ENCODE measurements around the gene SNRPA1.

SNRPA1 gene

DNA sequence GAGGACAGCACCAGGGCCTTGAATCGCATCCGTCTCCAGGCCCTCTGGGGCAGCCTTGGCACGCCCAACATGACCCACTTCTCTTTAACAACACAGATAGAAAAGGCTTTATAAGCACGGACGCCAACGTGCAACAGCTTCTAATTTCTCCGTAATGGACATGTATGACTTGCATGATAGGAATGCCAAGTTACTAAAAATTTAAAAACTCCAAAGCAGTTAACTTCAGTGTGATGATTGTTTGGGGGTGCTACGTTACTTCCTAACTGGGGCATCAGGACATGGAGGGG, 30.9 kb upstream of the SNRPA1 start:
- Histone ChIP-seq H3K27me3 (ENCODE audit: control insufficient read depth, insufficient read depth, low read length) (no peaks in the 10 kb centered on the region), H3K4me3 (ENCODE audit: low read length) (no peak overlapping the region), H3K9me3 (ENCODE audit: control insufficient read depth, low read length) (no peaks in the 10 kb centered on the region), H3K9ac (ENCODE audit: low read length) (no peak overlapping the region), H3K36me3 (ENCODE audit: control insufficient read depth, insufficient read depth, low read length) (no peaks in the 10 kb centered on the region), H3K4me1 (ENCODE audit: control insufficient read depth, insufficient read depth, low read length) (peaks cover 16% of the 10 kb centered on the region)

DNA sequence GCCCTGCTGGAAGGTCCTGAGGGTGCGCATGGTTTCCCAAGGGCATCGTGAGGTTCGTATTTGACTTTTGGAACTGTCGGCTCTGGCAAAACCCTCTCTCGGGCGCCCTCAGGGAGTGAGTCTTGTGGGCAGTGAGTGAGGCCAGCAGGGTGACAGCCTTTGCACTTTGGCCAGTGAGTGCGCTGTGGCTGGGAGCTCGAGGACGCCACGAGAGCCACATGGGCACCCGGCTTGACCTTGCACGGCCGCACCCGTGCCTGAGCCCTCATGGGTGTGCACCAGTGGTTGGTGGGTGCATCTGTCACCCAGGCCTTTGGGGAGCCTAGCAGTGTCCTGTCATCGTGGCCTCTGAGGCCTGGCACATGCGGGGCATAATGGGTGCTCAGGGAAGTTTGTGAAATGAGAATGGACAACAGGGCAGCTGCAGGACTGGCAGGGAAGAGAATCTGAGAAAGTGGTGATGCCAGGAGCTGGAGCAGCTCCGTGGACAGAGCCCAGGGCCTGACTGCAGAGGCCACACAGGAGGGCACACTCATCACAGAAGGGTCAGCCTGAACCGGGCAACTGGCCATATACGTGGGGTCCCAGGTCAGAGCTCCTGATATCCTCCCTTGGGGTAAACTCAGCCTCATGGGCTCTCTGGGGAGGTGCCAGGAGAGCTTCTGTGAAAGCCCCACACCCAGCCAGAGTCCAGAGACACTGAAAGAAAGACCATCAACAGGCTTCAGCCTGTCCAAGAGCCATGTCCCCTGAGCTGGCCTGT, 30.4 kb upstream of the SNRPA1 start:
- H3K36me3 ChIP-seq (ENCODE audit: control insufficient read depth, insufficient read depth, low read length), result no peaks in the 10 kb centered on the region
- no peak overlapping the region for H3K9ac ChIP-seq (ENCODE audit: low read length)
- no peaks in the 10 kb centered on the region for H3K27me3 ChIP-seq (ENCODE audit: control insufficient read depth, insufficient read depth, low read length)
- H3K4me3 ChIP-seq (ENCODE audit: low read length), result no peak overlapping the region
- peaks cover 16% of the 10 kb centered on the region for H3K4me1 ChIP-seq (ENCODE audit: control insufficient read depth, insufficient read depth, low read length)
- no peaks in the 10 kb centered on the region for H3K9me3 ChIP-seq (ENCODE audit: control insufficient read depth, low read length)

- Histone ChIP-seq H3K4me1 (ENCODE audit: control insufficient read depth, insufficient read depth, low read length) (peaks cover 16% of the 10 kb centered on the region), H3K9ac (ENCODE audit: low read length) (no peak overlapping the region), H3K4me3 (ENCODE audit: low read length) (no peak overlapping the region), H3K27me3 (ENCODE audit: control insufficient read depth, insufficient read depth, low read length) (no peaks in the 10 kb centered on the region), H3K9me3 (ENCODE audit: control insufficient read depth, low read length) (no peaks in the 10 kb centered on the region), H3K36me3 (ENCODE audit: control insufficient read depth, insufficient read depth, low read length) (no peaks in the 10 kb centered on the region)
Observed at GRCh38 chr15:101324524-101325177, 29.6 kb upstream of the SNRPA1 start.

DNA sequence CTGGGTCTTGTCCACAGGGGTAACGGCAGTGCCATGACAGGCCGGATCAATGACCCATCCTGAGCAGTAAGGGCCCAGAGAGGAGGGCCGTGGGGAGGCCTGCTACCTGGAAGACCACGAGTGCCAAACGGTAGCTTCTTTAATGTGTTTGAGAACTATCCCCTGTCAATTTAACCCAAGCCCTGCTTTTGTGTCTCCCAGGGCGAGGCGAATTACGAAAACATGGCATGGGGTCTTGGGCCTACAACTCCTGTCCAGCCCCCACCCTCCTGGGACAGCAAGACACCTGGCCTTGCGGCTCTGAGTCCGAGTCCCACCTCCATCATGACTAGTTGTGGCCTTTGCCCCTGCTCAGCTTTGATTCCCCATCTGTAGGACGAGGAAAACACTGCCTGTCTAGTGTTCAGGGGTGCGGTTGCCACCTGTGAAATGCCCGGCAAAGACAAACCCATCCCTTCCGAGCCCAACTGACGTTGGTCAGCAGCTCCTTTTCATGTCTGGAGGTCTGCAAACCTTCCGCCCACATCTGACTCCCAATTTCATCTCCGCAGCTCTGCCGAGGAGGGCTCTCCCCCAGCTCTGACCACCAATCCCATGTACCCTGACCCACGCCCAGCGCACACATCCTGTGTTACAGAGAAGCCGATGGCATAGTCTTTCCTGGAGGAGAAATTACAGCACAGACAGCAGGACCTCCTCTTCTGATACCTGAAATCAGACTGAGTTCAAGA, 28.9 kb upstream of the SNRPA1 start:
- H3K4me1 ChIP-seq (ENCODE audit: control insufficient read depth, insufficient read depth, low read length), result peaks cover 16% of the 10 kb centered on the region
- H3K9me3 ChIP-seq (ENCODE audit: control insufficient read depth, low read length), result no peaks in the 10 kb centered on the region
- H3K4me3 ChIP-seq (ENCODE audit: low read length), result no peak overlapping the region
- no peaks in the 10 kb centered on the region for H3K36me3 ChIP-seq (ENCODE audit: control insufficient read depth, insufficient read depth, low read length)
- H3K9ac ChIP-seq (ENCODE audit: low read length), result no peak overlapping the region
- no peaks in the 10 kb centered on the region for H3K27me3 ChIP-seq (ENCODE audit: control insufficient read depth, insufficient read depth, low read length)

- H3K4me1 ChIP-seq (ENCODE audit: control insufficient read depth, insufficient read depth, low read length), result peaks cover 16% of the 10 kb centered on the region
- no peaks in the 10 kb centered on the region for H3K9me3 ChIP-seq (ENCODE audit: control insufficient read depth, low read length)
- no peaks in the 10 kb centered on the region for H3K27me3 ChIP-seq (ENCODE audit: control insufficient read depth, insufficient read depth, low read length)
- no peak overlapping the region for H3K4me3 ChIP-seq (ENCODE audit: low read length)
- no peaks in the 10 kb centered on the region for H3K36me3 ChIP-seq (ENCODE audit: control insufficient read depth, insufficient read depth, low read length)
- no peak overlapping the region for H3K9ac ChIP-seq (ENCODE audit: low read length)
Observed at GRCh38 chr15:101322854-101323477, 27.9 kb upstream of the SNRPA1 start.

- H3K36me3 ChIP-seq (ENCODE audit: control insufficient read depth, insufficient read depth, low read length), result no peaks in the 10 kb centered on the region
- no peaks in the 10 kb centered on the region for H3K27me3 ChIP-seq (ENCODE audit: control insufficient read depth, insufficient read depth, low read length)
Observed at GRCh38 chr15:101322016-101322695, 27.1 kb upstream of the SNRPA1 start.

DNA sequence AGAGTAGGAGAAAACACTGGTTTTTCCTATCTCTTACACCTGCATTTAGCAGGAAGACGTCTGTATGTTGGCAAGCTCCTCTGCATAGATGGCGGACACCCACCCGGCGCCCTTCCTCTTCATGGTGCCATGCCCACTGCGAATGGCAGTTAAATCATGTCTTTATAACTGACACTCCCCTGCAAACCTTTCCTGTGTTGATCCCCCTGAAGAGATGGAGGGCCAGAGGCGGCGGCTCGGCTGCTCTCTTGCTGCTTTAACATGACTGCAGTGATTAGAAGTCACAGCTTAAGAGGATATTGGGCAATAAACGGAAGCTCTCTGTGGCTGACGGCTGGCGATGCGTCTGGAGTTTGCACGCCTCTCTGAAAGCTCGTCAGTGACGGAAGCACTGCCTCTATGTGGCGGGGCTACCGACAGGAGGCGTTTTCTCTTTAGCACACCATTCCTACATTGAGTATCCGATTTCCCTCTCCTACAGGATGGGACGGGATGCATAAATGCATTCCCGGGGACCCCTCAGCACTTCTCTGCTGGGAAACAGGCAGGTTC, 25.5 kb upstream of the SNRPA1 start:
- H3K4me3 ChIP-seq (ENCODE audit: low read length), result no peak overlapping the region

More at GRCh38 chr15:101322016-101322695, 27.1 kb upstream of the SNRPA1 start:
- no peak overlapping the region for H3K4me3 ChIP-seq (ENCODE audit: low read length)
- no peaks in the 10 kb centered on the region for H3K9me3 ChIP-seq (ENCODE audit: control insufficient read depth, low read length)
- H3K4me1 ChIP-seq (ENCODE audit: control insufficient read depth, insufficient read depth, low read length), result peaks cover 16% of the 10 kb centered on the region
- no peak overlapping the region for H3K9ac ChIP-seq (ENCODE audit: low read length)

DNA sequence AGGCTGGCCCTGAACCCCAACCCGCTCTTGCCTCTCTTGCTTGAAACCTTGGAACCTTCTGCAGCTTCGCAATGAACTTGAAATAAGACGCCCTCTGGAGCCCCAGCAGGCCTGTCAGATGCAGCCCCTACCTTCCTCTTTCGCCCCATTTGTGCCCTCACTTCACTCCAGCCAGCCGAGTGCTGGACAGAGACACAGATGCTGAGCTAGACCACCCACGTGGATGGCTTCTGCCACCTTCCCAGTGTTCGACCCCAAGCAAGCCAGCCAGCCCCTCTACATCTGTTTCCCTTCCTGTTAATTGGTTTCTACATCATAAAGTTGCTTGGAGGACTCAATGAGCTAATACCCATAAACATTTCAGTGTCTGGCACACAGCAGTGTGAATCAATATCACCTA, 23.8 kb upstream of the SNRPA1 start:
- no peaks in the 10 kb centered on the region for H3K27me3 ChIP-seq (ENCODE audit: control insufficient read depth, insufficient read depth, low read length)
- no peak overlapping the region for H3K9ac ChIP-seq (ENCODE audit: low read length)
- peaks cover 1% of the 10 kb centered on the region for H3K4me1 ChIP-seq (ENCODE audit: control insufficient read depth, insufficient read depth, low read length)
- H3K4me3 ChIP-seq (ENCODE audit: low read length), result no peak overlapping the region
- H3K9me3 ChIP-seq (ENCODE audit: control insufficient read depth, low read length), result no peaks in the 10 kb centered on the region
- no peaks in the 10 kb centered on the region for H3K36me3 ChIP-seq (ENCODE audit: control insufficient read depth, insufficient read depth, low read length)

More for the DNA sequence above, 25.5 kb upstream of the SNRPA1 start:
- Histone ChIP-seq H3K36me3 (ENCODE audit: control insufficient read depth, insufficient read depth, low read length) (no peaks in the 10 kb centered on the region), H3K27me3 (ENCODE audit: control insufficient read depth, insufficient read depth, low read length) (no peaks in the 10 kb centered on the region), H3K9me3 (ENCODE audit: control insufficient read depth, low read length) (no peaks in the 10 kb centered on the region), H3K9ac (ENCODE audit: low read length) (no peak overlapping the region), H3K4me1 (ENCODE audit: control insufficient read depth, insufficient read depth, low read length) (peaks cover 16% of the 10 kb centered on the region)

- no peaks in the 10 kb centered on the region for H3K36me3 ChIP-seq (ENCODE audit: control insufficient read depth, insufficient read depth, low read length)
- H3K4me3 ChIP-seq (ENCODE audit: low read length), result no peak overlapping the region
- H3K9me3 ChIP-seq (ENCODE audit: control insufficient read depth, low read length), result no peaks in the 10 kb centered on the region
- H3K27me3 ChIP-seq (ENCODE audit: control insufficient read depth, insufficient read depth, low read length), result no peaks in the 10 kb centered on the region
- no peaks in the 10 kb centered on the region for H3K4me1 ChIP-seq (ENCODE audit: control insufficient read depth, insufficient read depth, low read length)
- H3K9ac ChIP-seq (ENCODE audit: low read length), result no peak overlapping the region
Observed at GRCh38 chr15:101318147-101318819, 23.2 kb upstream of the SNRPA1 start.

GRCh38 chr15:101317336-101317872, 22.4 kb upstream of the SNRPA1 start:
- Histone ChIP-seq H3K4me3 (ENCODE audit: low read length) (no peak overlapping the region), H3K4me1 (ENCODE audit: control insufficient read depth, insufficient read depth, low read length) (no peaks in the 10 kb centered on the region), H3K36me3 (ENCODE audit: control insufficient read depth, insufficient read depth, low read length) (no peaks in the 10 kb centered on the region), H3K9me3 (ENCODE audit: control insufficient read depth, low read length) (no peaks in the 10 kb centered on the region), H3K27me3 (ENCODE audit: control insufficient read depth, insufficient read depth, low read length) (no peaks in the 10 kb centered on the region), H3K9ac (ENCODE audit: low read length) (no peak overlapping the region)

DNA sequence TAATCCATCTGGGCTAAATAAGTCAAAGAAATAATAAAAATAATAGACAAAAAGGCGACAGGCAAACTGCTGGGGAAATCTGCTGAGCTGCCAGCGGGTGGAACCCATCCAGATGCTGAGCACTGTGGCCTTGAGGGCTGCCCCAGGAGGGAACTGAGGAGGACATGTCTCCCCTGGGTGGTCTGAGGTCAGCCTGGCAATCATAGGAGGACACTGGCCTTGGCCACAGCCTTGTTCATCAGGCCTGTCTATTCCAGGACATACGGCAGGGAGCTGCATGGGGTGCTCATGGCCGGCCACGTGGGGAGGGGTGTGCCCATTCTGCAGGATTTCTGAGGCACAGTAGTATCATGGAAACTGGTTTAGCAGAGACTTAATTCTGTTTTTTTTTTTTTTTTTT, 21.5 kb upstream of the SNRPA1 start:
- Histone ChIP-seq H3K27me3 (ENCODE audit: control insufficient read depth, insufficient read depth, low read length) (no peaks in the 10 kb centered on the region), H3K9ac (ENCODE audit: low read length) (no peak overlapping the region), H3K9me3 (ENCODE audit: control insufficient read depth, low read length) (no peaks in the 10 kb centered on the region), H3K36me3 (ENCODE audit: control insufficient read depth, insufficient read depth, low read length) (no peaks in the 10 kb centered on the region), H3K4me1 (ENCODE audit: control insufficient read depth, insufficient read depth, low read length) (no peaks in the 10 kb centered on the region), H3K4me3 (ENCODE audit: low read length) (no peak overlapping the region)

Data from mucosa of stomach (tissue), 1 donor.